H1 (cell line): ENCODE results near the gene ACER3. TPM values are rescaled to one million over a fixed set of nuclear protein-coding genes. Genes with fewer than 3 reads are reported as not detected.

ENCODE experiments used
- CBX5 ChIP-seq: fragments of 300-800, 300-1000 bp; sonication (generic); IDR thresholded peaks from 2 replicates; pipeline ENCODE4 v1.7.1; 2016; ENCODE audit warnings: antibody characterized with exemption, low read length, low read depth
- CHD2 ChIP-seq: IDR thresholded peaks from 2 replicates; pipeline ENCODE4 v1.6.1; 2012; ENCODE audit warnings: low read length, improper control_type of control experiment
- CHD7 ChIP-seq: fragments of 300-600 bp; sonication (generic); IDR thresholded peaks from 2 replicates; pipeline ENCODE4 v1.7.1; 2012; ENCODE audit warnings: low read length, moderate library complexity, mild to moderate bottlenecking, inconsistent platforms; ENCODE audit not compliant: insufficient replicate concordance
- CTBP2 ChIP-seq: IDR thresholded peaks from 2 replicates; pipeline ENCODE4 v1.7.0; 2011; ENCODE audit warnings: borderline replicate concordance, mild to moderate bottlenecking, moderate library complexity, mixed read lengths, low read length; ENCODE audit not compliant: insufficient read depth, insufficient read length
- EZH2 ChIP-seq: fragments of 200-600 bp; sonication (generic); IDR thresholded peaks from 2 replicates; pipeline ENCODE4 v1.7.1; 2012; ENCODE audit warnings: low read depth, mild to moderate bottlenecking, moderate library complexity, low read length, inconsistent platforms; ENCODE audit not compliant: severe bottlenecking
- FOSL1 ChIP-seq: IDR thresholded peaks from 2 replicates; pipeline ENCODE4 v1.6.1; 2011; ENCODE audit warnings: mild to moderate bottlenecking, low read depth, low read length, moderate library complexity; ENCODE audit not compliant: insufficient read depth
- JUN ChIP-seq: IDR thresholded peaks from 2 replicates; pipeline ENCODE4 v1.6.1; 2011; ENCODE audit warnings: low read depth, mild to moderate bottlenecking, improper control_type of control experiment, low read length
- KDM1A ChIP-seq: fragments of 200-600, 300-600 bp; sonication (generic); IDR thresholded peaks from 2 replicates; pipeline ENCODE4 v1.7.1; 2016; ENCODE audit warnings: mild to moderate bottlenecking, low read length, borderline replicate concordance
- POLR2A ChIP-seq, 2 experiments: IDR thresholded peaks; 1 replicate in 1 of 2; 2 replicates in 1 of 2; pipeline ENCODE4 v1.6.1; 2011; ENCODE audit warnings: low read depth in 2 of 2, low read length in 2 of 2, mild to moderate bottlenecking in 2 of 2; ENCODE audit errors: control extremely low read depth in 1 of 2
- SAP30 ChIP-seq: fragments of 300-600 bp; sonication (generic); IDR thresholded peaks from 2 replicates; pipeline ENCODE4 v1.7.1; 2012; ENCODE audit warnings: low read length, moderate library complexity, mild to moderate bottlenecking, inconsistent platforms; ENCODE audit not compliant: insufficient read depth, insufficient replicate concordance
- TAF1 ChIP-seq: IDR thresholded peaks from 2 replicates; pipeline ENCODE4 v1.6.1; 2011; ENCODE audit warnings: mild to moderate bottlenecking, low read depth, low read length
- polyA plus RNA-seq, 7 experiments: library from polyadenylated mRNA; depleted of rRNA in 3 of 7; stranded (reverse) in 5 of 7; unstranded in 2 of 7; fragments of >200 nt in 5 of 7; fragments of 200-250 nt in 2 of 7; gene quantifications; 1 replicate in 5 of 7; 2 replicates in 1 of 7; 4 replicates in 1 of 7; pipeline versions ENCODE4 v1.2.1 to v1.2.3, GENCODE V29; 2011 to 2013; ENCODE audit warnings: missing spikeins in 2 of 7, mixed read lengths in 2 of 7
- total RNA-seq: library from RNA; stranded (reverse); fragmentation: NEBNext Ultra II Directional; extraction: Animal tissue kit (Norgen Biotek cat#: 25700); gene quantifications from 2 replicates; pipeline ENCODE4 v1.2.1, GENCODE V29; 2021

Gene ACER3
- total and polyA plus RNA-seq, 2 of the 8 experiments (the other 6 are each of a cell fraction or from before 2014, with no cell fraction given): 5.7 to 16.2 TPM

DNA sequence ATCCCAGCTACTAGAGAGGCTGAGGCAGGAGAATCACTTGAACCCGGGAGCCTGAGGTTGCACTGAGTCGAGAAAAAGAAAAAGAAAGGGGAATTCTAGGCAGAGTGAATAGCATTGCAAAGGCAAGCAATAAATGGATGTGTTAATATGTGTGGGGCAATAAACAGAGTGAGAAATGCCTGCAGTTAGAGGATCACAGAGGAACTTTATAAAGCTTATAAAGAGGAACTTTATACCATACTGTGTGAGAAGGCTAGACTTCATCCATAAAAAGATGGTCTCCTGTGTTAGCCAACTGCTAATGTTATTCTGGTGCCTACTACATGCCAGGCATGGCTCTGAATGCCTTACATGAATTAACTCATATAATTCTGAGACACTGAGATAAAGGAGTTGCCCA lies 174.3 kb downstream of the ACER3 start (continued):
- TF ChIP-seq CHD7: no peak
- no peak for TF ChIP-seq KDM1A
- no peak for TF ChIP-seq TAF1
- TF ChIP-seq SAP30: no peak
- no peak for TF ChIP-seq CHD2
- no peak for TF ChIP-seq CBX5
- no peak for TF ChIP-seq EZH2
- TF ChIP-seq FOSL1: no peak
- TF ChIP-seq CTBP2: no peak
- no peak for TF ChIP-seq JUN
- TF ChIP-seq POLR2A (IDR thresholded peaks at IDR 0.05; ENCODE audit: control extremely low read depth in 1 of 2, low read depth in 2 of 2, low read length in 2 of 2): no peak
